ENCODE data around the gene UNKL.

Gene UNKL

DNA sequence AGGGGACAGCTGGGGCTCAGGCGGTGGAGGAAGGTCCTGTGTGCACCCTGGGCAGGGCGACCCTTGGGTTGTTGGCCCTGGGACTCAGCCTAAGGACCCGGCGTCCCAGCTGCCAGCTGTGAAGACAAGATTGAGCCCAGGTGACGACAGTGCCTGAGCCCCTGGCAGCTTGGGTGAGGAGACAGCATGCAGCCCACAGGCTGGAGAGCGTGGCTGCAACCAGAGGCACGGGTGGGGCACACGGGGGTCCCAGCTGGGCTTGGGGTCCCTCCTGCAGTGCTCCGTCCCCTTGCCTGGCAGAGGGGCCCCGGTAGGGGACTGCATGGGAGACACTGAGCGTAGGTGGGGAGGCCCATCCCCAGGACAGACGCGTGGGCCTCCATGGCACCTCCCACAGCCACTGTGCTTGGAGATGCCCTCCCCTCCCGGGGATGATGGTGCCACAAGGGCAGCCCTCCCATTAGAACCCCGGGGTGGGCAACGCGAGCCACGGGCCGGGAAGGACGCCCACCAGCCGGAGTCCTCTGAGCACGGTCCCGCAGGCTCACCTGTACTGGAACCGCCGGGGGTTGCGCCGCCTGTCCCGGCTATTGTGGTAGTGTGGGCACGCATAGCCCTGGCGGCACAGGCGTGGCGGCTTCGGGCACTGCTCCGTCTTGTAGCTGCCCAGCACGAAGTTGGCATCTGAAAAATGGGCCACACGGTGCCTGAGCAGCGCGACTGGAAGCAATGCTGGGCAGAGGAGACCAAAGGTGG lies 15.5 kb downstream of the UNKL start:
- no peak for DNase-seq

DNA sequence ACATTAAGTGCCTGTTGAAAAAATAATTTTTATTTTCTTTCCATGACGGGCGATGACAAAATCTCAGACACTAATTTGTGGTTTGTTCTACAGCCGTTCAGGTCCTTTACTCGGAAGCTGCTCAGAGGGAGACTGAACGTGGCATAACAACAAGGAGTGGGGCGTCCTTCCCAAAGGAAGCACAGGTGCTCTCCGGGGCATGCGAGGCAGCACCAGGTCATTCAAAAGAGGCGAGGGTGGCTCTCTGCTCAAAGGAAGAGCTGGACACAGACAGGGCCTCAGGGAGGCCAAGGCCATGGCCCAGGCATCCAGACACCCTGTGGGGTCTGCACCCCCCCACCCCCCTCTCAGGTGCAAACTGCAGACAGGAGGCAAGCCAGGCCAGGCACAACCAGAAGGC lies 16.2 kb downstream of the UNKL start:
- no peak for DNase-seq

DNA sequence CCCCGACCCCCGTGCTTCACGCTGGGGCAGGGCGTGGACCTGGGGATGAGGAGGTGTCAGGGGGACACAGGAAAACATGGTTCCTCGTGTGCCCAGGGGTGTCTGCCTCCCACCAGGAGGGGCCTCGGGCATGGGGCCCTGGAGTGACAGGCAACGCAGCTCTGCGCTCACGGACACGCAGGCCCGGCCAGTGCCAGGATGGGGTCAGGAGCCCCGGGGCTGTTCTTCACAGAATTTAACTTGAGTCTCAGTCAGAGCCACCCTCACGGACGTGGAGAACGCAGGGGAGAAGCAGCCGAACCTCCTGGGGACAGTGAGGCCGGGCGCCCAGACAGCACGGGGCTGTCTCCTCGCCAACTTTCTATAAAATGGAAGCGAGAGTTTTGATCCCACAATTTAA lies 16.7 kb downstream of the UNKL start:
- no peak for DNase-seq

DNA sequence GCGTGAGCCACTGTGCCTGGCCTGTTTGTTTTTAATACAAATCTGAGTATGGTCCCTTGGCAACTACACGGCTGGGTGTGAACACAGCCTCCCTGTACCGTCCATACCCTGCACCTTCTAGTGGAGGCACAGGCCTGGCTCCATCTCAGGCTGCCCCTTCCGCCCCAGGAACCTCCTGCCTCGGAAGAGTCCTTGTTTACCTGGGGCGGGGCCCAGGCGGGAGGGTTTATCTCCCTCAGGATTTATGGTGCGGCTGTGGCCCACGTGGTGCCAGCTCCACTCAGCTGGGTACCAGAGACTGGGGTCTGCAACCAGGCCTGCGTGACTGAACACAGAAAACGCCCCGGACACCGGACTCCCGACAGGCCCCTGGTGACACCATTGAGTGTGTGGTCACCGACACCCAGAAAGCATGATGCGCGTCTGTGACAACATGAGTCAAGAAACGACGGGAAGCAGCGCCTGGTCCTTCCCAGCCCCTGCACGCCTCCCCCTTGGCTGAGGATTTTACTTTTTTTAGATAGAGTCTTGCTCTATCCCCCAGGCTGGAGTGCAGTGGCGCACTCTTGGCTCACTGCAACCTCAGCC lies 19.0 kb downstream of the UNKL start:
- peak; percentile 19 for DNase-seq

GRCh38 chr16:1394367-1394951 lies 20.0 kb downstream of the UNKL start:
- DNase-seq = no peak

DNA sequence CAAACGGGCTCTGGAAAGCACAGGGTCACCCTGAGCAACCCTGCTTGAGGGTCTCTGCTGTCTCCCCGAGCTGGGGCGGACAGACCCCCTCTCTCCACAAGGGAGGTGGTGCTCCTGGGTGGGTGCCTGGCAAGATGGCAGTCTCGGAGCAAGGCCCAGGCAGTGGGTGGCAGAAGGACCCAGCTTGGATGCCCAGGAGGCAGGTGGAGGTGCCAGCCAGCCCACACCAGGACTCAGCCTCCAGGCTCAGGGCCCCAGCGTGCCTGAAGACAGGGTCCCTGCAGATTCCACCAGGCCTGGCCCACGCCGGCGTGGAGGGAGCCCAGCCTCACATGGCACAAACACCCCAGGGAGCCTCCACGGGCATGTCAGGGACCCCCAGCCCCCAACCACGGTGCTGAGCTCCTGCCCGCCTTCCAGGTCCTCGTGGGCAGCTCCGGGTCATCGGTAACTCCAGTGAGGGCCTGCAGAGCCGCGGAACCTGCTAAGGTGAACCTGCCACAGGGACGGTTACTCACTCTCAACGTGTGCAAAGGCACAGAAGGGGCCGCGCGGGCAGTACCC lies 20.8 kb downstream of the UNKL start:
- no peak for DNase-seq

GRCh38 chr16:1392826-1393225 lies 21.7 kb downstream of the UNKL start:
- no peak for DNase-seq

DNA sequence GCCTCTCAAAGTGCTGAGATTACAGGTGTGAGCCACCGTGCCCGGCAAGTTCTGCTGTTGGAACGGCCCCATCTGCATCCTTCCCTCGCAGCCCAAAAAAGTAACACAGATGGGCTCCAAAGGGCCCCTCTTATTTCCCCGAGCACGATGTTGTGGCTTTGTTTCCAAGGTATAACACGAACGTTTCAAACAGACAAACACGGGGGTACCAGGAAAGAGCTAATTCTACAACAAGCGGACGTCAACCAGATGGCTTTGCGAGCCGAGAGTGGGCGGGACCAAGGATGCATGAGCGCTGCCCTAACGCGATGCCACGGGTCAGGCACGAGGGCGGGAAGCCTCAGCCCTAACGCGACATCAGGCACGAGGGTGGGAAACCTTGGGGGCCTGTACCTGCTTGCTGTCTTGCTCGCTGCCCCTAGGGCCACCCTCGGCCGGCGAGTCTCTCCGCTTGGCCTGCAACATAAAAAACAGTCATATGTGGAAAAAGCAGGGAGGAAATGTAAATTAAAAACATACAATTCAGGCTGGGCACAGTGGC lies 24.2 kb downstream of the UNKL start:
- no peak for DNase-seq

GRCh38 chr16:1389762-1390161 lies 24.7 kb downstream of the UNKL start:
- no peak for DNase-seq

GRCh38 chr16:1387331-1387730 lies 27.2 kb downstream of the UNKL start:
- DNase-seq = no peak

DNA sequence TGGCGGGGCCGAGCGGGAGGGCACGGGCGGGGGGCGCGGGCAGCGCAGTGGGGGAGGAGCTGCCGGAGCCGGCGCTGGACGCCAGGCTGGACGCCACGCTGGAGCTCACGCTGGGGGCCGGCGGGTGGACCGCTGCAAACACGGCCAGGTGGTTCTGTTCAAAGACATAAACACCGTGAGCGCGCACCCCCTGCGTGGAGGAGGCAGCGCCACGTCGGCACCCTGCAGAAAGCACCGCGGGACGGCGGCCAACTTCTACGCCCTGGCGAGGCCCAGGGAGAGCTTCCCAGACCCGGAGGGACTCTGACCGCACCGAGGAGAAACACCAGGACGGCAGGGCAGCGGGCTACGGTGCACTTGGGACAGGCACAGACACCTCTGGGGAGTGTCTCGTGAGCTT lies 29.3 kb downstream of the UNKL start:
- peak; percentile 83 for DNase-seq

- no peak for DNase-seq
Observed at GRCh38 chr16:1383556-1383955, 30.9 kb downstream of the UNKL start.

DNA sequence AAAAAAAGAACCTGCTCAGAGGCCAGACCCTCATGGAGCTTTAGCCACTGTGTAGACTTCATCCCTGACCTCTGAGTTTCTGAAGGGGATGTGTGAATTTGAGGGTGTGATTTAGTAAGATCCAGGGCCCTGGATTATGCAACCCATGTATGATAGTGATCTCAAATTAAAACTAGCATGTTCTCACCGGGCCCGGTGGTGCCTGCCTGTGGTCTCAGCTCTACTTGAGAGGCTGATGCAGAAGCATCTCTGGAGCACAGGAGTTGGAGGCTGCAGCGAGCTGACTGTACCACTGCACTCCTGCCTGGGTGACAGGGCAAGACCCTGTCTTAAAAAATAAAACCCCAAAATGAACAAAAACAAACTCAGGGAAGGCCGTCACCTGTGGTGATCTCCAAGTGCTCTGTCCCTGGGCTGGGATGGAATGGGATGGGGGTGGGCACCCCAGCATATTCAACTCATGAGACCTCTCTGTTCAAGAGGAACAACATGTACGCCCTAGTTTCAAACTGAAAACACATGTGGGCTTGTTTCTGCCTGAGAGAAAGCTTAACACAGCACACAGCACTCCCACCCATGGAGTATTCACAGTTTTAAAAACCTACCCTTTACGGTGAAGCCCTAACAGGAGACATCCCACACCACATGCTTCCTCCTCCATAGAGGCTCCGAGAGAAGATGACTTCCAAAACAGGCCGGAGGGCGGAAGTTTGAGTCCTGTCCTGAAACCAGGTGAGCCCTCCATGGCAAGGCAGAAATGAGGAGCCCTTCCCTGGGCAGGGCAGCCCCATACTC lies 32.7 kb downstream of the UNKL start:
- no peak for DNase-seq

DNA sequence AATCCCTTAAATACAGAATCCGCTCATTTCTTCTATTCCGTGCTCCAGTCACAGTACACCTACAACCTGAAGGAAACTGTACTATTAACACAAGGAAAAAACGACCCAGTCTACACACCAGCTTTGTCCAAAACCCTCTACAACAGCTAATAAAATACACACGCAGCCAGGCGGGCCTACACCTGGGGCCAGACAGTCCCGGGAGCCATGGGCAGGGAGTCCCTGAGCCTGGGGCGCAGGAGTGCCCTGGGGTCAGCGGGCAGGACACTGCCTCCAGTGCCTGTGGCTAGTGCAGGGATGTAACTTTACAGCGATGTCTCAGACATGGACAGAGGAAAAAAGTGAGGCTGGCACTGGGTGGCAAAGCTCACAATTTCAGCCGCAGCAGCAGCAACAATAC lies 34.3 kb downstream of the UNKL start:
- no peak for DNase-seq

- peak; percentile 87 for DNase-seq
Observed at GRCh38 chr16:1379304-1380076, 35.0 kb downstream of the UNKL start.

- peak; percentile 71 for DNase-seq
Observed at GRCh38 chr16:1378804-1379303, 35.6 kb downstream of the UNKL start.

GRCh38 chr16:1378087-1378803 lies 36.3 kb downstream of the UNKL start:
- DNase-seq = peak; percentile 35

GRCh38 chr16:1377406-1378010 lies 37.0 kb downstream of the UNKL start:
- DNase-seq = peak; percentile 16

GRCh38 chr16:1375741-1376410 lies 38.6 kb downstream of the UNKL start:
- DNase-seq = no peak

DNA sequence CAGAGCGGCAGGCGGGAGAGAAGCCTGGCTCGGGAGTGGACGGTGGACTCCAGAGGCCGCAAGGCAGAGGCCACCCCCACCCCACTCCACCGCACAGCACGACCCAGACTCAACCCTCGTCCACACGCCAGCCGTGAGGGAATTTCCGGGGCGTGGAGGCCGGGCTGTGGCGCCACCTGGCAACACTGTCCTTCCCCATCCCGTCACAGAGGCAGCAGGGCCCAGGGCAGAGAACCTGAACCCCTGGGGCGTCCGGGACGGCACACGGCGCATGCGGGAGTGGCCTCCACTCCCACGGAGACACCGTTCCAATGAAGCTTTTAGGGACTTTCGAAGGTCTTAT lies 39.2 kb downstream of the UNKL start:
- no peak for DNase-seq

All from NCI-H69 (cell line).